Nephron progenitor cell (in vitro differentiated cells): ENCODE results near the gene ABCA5.
A peak's percentile ranks its signal among the peaks of the same experiment; 100 is the strongest.

Experiments
- DNase-seq: peaks from one replicate; pipeline ENCODE4 v3.0.0; 2021
- H3K27ac Mint-ChIP-seq: 2 replicates; pipeline ENCODE4 v1.8.0; 2021; ENCODE audit warnings: mild to moderate bottlenecking, moderate library complexity, mixed read lengths
- H3K27me3 Mint-ChIP-seq: 2 replicates; pipeline ENCODE4 v1.8.0; 2021; ENCODE audit warnings: mild to moderate bottlenecking, low read depth, mixed read lengths; ENCODE audit not compliant: poor library complexity
- H3K36me3 Mint-ChIP-seq: 2 replicates; pipeline ENCODE4 v1.8.0; 2021; ENCODE audit warnings: low read depth, mixed read lengths
- H3K4me1 Mint-ChIP-seq: 2 replicates; pipeline ENCODE4 v1.8.0; 2021; ENCODE audit warnings: mixed read lengths
- H3K4me3 Mint-ChIP-seq: 2 replicates; pipeline ENCODE4 v1.8.0; 2021; ENCODE audit warnings: mild to moderate bottlenecking, moderate library complexity, mixed read lengths
- H3K9me3 Mint-ChIP-seq: 2 replicates; pipeline ENCODE4 v1.8.0; 2021; ENCODE audit warnings: mild to moderate bottlenecking, moderate library complexity, mixed read lengths
- TF ChIP-seq, protein P1 (sequence below): fragments of 200-600 bp; sonication (generic); IDR thresholded peaks from 2 replicates; pipeline ENCODE4 v1.5.0; 2021; ENCODE audit warnings: antibody characterized with exemption

ABCA5 gene

DNA sequence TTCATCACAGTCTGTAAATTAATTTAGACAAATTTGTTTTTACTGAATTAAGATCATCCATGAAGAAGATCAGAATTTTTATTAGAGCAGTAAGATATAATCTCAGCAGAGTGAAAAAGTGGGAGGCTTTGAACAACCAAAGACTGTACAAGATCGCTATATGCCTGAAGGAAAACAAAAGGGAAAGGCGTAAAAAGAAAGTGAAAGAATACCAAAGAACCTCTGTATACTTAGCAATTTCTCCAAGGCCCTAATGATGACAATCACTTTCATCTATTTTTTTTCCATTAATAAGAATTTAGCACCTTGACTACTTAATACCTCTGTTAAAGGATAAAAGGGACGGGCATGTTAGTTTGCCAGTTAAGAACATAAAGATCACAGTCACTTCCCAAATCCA, 59.7 kb downstream of the ABCA5 start:
- Mint-ChIP-seq H3K27me3 (no peaks in the 10 kb centered on the region), H3K4me1 (no peaks in the 10 kb centered on the region), H3K27ac (no peak overlapping the region), H3K36me3 (no peaks in the 10 kb centered on the region), H3K4me3 (no peak overlapping the region), H3K9me3 (no peaks in the 10 kb centered on the region)
- DNase-seq = no peak
- TF ChIP-seq, protein P1, sequence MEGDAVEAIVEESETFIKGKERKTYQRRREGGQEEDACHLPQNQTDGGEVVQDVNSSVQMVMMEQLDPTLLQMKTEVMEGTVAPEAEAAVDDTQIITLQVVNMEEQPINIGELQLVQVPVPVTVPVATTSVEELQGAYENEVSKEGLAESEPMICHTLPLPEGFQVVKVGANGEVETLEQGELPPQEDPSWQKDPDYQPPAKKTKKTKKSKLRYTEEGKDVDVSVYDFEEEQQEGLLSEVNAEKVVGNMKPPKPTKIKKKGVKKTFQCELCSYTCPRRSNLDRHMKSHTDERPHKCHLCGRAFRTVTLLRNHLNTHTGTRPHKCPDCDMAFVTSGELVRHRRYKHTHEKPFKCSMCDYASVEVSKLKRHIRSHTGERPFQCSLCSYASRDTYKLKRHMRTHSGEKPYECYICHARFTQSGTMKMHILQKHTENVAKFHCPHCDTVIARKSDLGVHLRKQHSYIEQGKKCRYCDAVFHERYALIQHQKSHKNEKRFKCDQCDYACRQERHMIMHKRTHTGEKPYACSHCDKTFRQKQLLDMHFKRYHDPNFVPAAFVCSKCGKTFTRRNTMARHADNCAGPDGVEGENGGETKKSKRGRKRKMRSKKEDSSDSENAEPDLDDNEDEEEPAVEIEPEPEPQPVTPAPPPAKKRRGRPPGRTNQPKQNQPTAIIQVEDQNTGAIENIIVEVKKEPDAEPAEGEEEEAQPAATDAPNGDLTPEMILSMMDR = no peak

GRCh38 chr17:69265873-69266272, 61.1 kb downstream of the ABCA5 start:
- Mint-ChIP-seq H3K9me3 (no peaks in the 10 kb centered on the region), H3K4me3 (no peak overlapping the region), H3K4me1 (no peaks in the 10 kb centered on the region), H3K27ac (no peak overlapping the region), H3K27me3 (no peaks in the 10 kb centered on the region), H3K36me3 (no peaks in the 10 kb centered on the region)
- TF ChIP-seq, protein P1 = no peak
- DNase-seq = no peak

- Mint-ChIP-seq H3K27me3 (no peaks in the 10 kb centered on the region), H3K9me3 (no peaks in the 10 kb centered on the region), H3K4me3 (no peak overlapping the region), H3K27ac (no peak overlapping the region), H3K36me3 (no peaks in the 10 kb centered on the region), H3K4me1 (peaks cover 4% of the 10 kb centered on the region)
- TF ChIP-seq, protein P1 = no peak
- DNase-seq = no peak
Observed at GRCh38 chr17:69254187-69254586, 72.7 kb downstream of the ABCA5 start.

DNA sequence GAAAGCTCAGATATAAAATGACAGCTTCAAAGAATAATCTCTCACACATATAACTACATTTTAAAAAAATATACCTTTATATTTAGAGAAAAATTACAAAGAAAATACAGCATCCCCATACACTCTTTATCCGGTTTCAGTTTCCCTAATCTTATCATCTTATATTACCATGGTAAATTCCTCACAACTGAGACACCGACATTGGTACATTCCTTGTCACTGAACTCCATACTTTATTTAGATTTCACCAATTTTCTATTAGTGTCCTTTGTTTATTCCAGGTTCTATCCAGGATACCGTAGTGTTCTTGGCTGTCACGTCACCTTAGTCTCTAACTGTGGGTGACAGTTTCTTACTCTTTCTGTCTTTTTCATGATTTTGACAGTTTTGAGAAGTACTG, 76.3 kb downstream of the ABCA5 start:
- TF ChIP-seq, protein P1 = no peak
- Mint-ChIP-seq H3K27ac (no peak overlapping the region), H3K4me1 (peaks cover 4% of the 10 kb centered on the region), H3K36me3 (no peaks in the 10 kb centered on the region), H3K27me3 (no peaks in the 10 kb centered on the region), H3K9me3 (no peaks in the 10 kb centered on the region), H3K4me3 (no peak overlapping the region)
- no peak for DNase-seq

DNA sequence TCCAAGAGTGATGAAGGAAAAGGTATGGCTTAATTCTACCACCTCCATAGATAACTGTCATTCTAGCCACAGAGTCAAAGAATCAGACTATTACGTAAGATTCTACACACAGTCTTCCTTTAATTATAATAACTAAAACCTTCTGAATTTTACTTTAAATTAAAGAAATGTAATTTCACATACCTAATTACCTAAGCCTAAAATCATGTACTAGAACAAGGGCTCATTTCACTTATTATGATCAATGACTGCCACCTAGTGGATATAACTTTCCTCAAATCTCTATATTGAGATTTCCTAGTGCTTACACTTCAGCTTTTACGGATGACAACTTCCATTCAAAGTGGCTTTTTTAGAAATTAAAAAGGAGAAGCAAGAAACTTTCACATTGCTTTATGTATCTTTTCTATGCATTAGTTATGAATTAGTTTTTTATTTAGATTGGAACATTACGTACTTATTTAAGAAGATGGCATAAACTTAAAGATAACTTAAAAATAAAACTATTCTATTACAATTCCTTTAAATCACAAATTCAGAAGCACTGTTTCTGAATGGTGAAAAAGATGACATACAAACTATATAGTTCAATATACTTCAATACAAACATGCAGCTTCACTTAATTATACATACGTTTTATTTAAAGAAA, 80.1 kb downstream of the ABCA5 start:
- no peak for DNase-seq
- no peaks in the 10 kb centered on the region for H3K36me3 Mint-ChIP-seq
- TF ChIP-seq, protein P1 = peak; percentile 77
- H3K9me3 Mint-ChIP-seq = no peaks in the 10 kb centered on the region
- no peak overlapping the region for H3K27ac Mint-ChIP-seq
- no peak overlapping the region for H3K4me3 Mint-ChIP-seq
- no peaks in the 10 kb centered on the region for H3K4me1 Mint-ChIP-seq
- no peaks in the 10 kb centered on the region for H3K27me3 Mint-ChIP-seq

DNA sequence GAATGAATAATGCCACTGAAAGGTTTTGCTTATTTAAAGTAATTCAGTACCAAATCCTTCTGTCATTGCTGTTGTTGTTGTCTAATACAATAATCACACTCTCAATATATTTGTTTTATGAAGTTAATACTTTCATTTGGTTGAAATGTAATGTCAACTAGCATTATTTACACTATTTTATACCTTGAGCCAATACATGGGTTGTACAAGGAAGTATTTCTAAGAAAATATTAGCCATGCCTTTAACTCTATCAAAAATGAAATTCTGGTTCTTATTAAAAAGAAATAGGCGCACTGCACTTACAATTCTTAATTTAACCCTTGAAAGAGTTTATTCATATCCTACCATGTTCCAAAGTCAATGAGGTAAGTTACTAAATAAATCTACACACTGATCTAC, 80.7 kb downstream of the ABCA5 start:
- Mint-ChIP-seq H3K36me3 (no peaks in the 10 kb centered on the region), H3K27ac (no peak overlapping the region), H3K27me3 (no peaks in the 10 kb centered on the region), H3K4me1 (no peaks in the 10 kb centered on the region), H3K9me3 (no peaks in the 10 kb centered on the region), H3K4me3 (no peak overlapping the region)
- TF ChIP-seq, protein P1 = no peak
- no peak for DNase-seq
